GM21515 (cell line): ENCODE measurements around the gene HMGA1.
A peak's percentile ranks its signal among the peaks of the same experiment; 100 is the strongest.

Experiments used
- ATAC-seq: cut with Tn5 transposase; IDR thresholded peaks from one replicate; pipeline ENCODE4 v1.9.1; 2021; ENCODE audit not compliant: unreplicated experiment

The HMGA1 gene

DNA sequence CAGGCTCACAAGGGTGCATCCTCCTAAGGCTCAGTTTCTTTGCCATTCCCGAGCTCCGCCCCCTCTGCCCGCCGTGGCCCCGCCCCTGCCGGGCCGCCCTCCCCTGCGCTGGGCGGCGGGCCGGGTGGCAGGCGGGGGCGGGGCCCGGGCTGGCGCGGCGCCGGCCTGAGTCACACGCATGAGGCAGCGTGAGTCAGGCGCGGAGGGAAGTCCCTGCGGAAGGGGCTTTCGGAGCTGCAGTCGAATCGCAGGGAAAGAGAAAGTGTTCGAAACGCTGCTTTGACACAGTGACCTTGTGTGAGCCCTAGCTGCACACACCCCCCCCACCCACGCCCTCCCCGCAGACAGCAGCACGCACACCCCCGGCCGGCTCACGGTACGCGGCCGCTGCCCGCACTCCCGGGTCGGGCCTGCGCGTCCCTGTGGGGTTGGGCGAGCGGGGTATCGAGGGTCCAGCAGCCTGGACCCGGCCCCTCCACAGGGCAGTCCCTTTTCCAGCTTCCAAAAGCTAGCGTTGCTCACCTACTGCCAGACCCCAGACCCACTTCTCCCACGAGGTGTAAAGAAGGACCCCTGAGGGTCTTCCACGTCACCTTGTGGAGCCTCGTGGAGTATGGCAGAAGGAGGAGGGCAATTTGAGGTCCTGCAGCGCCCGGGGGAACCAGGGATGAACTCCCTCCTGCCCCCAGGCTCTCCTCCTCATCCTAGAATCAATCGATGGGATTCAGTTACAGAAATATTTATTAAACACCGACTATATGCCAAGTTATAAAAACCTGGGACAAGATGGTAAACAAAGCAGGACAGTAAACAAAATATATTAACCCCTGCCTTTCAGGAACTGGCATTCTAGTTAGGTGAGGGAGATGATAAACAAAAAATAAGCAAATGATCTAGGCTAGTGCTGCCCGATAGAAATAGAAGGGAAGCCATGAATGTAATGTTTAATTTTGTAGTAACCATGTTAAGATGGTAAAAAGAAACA is 12.4 kb upstream of the HMGA1 start:
- peak; percentile 65 for ATAC-seq

DNA sequence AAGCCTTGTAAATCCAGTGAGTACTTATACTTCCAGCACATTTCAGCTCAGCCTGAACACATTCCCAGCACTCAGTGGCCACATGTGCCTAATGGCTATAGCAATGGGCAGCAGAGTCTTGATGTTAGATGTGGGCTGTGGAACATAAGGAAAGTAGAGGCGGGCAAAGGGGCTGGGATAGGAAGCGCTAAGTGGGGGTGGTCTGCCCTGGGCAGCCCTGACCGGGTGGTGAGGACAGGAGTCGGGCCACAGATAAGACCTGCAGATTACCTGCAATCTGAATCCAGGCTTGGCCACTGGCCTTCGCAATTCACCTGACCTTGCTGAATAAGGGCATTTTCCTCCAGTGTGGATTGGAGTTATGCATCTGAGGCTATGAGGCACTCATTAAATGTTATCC is 11.1 kb upstream of the HMGA1 start:
- ATAC-seq: no peak

DNA sequence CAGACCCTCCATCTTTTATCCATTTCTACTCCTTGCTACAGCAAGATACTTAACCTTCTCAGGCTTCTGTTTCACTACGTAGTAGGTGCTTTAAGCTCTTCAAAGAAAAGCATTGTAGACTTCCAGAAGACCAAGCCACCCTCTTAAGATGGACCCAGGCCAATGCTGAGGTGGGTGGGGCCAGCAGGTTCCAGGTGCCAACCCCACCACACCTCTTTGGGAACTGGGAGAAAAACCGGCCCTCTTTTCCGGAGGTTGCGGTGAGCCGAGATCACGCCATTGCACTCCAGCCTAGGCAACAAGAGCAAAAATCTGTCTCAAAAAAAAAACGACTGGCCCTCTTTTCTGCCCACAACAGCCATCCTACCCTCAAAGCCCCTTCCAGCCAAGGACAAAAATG is 10.6 kb upstream of the HMGA1 start:
- ATAC-seq: no peak

DNA sequence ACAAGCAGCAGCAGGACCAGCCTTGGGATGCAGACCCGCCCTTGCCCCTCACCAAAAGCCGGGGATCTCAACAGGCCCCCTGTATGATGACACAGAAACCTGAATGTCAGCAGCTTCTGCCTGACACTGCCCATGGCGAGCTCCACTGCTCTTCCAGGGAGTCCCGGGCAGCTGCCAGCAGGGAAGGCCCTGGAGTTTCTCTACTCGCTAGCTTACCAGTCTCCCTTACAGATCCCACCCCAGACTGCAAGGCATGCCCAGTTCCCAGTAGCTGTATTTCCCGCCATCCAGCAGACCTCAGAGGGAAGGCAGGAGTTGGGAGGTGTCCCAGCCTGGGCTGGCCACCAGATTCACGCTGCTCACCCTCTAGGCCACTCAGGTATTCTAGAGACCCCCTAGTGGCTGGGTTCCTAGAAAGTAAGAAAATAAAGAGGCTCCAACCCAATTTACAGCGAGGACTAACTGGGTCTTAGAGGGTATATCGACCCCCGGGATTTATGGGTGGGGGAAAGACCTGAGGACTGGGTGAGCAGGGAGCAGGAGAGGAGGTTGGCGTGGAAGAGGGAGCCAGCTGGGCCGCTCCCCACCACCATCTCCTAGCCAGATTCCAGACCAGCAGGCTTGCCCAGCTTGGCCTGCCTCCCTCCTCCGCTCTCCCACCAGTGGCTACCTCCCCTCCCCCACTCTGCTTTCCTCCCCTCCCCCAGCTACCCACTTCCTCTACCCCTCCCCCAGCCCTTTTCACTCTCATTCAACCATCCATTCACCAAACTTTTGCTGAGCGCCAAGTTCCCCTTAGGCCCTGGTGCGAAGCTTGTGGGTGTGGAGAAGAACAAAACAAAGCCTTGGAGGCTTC is 9.7 kb upstream of the HMGA1 start:
- ATAC-seq: no peak

DNA sequence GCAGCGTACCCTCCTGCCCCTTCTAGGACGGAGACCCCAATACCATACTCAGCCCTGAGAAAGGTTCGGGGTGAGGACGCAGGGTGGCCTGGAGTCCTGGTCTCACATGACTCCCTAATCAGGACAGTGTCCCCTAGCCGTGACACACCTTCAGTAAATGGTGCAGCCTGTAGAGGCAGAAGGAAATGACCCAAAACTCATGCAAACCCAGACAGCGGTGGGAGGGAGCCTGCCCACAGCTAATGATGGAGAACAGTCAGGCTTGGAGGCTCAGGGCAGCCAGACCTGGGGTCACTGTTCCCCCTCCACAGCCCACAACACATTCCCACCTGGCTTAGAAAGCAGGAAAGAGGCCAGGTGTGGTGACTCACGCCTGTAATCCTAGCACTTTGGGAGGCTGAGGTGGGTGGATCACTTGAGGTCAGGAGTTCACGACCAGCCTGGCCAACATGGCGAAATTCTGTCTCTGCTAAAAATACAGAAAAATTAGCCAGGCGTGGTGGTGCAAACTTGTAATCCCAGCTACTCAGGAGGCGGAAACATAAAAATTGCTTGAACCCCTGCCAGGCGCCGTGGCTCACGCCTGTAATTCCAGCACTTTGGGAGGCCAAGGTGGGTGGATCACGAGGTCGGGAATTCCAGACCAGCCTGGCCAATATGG is 8.8 kb upstream of the HMGA1 start:
- ATAC-seq: no peak

DNA sequence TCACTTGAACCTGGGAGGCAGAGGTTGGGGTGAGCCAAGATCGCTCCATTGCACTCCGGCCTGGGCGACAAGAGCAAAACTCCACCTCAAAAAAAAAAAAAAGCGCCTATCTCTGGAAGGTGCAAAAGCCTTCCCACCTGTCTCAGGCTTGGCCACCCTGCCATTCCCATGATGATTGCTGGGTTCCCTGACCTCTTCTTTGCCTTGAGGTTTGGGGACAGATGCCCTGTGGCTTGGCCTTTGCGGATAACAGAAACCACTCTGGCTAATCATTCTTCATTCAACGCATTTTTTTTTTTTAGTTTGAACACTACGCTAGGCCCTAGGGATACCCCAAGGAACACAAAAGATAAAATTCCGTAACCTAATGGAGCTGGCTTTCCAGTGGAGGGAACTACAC is 6.8 kb upstream of the HMGA1 start:
- no peak for ATAC-seq

DNA sequence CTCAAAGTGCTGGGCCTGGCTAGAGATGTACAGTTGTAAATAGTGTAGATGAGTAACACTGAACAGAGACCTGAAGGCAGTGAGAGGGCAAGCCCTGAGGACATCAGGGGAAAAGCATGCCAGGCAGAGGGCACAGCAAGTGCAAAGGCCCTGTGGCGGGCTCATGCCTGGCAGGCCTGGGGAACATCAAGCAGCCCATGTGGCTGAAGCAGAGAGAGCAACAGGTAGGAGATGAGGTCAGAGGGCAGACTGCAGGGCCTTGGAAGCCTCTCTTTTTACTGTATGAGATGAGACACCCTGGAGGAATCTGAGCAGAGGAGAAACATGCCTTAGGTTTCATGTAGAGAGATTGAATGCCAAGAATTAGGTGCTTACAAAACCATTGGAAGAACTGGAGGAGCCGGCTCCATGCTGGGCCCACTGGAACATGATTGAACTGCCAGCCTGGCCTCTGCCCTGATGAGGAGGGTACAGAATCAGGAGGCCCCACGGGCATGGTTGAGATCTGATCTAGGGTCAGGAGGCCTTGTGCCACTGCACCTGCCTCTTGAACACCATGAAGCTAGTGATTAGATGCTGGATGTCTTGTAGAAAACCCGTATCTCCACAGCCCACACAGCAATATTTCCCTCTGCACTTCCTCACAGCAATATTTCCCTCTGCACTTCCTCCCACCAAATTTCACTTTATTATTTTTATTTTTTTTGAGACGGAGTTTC is 5.9 kb upstream of the HMGA1 start:
- ATAC-seq: no peak

DNA sequence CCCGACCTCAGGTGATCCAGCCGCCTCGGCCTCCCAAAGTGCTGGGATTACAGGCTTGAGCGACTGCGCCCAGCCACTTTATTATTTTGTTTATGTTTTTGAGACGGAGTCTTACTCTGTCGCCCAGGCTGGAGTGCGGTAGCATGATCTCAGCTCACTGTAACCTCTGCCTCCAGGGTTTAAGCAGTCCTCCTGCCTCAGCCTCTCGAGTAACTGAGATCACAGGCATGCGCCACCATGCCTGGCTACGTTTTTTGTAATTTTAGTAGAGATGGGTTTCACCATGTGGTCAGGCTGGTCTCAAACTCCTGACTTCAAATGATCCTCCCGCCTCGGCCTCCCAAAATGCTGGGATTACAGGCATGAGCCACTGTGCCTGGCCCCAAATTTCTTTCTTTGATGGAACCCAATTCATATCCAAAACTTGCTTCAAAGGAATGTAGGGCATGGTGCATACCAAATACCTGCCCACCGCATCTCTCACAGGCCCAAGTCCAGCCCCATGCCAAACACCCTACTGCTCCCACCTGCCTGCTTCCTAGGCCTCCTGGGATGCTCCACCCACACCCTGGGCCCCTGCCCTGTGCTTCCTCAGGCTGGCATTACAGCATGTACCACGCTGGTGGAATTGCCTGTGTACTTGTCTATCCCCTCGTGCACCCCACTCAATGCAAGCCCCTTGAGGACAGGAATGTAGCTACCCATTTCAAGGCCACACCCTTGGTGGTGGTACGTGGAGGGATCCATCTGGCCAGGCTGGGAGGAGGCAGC is 4.9 kb upstream of the HMGA1 start:
- ATAC-seq: no peak

DNA sequence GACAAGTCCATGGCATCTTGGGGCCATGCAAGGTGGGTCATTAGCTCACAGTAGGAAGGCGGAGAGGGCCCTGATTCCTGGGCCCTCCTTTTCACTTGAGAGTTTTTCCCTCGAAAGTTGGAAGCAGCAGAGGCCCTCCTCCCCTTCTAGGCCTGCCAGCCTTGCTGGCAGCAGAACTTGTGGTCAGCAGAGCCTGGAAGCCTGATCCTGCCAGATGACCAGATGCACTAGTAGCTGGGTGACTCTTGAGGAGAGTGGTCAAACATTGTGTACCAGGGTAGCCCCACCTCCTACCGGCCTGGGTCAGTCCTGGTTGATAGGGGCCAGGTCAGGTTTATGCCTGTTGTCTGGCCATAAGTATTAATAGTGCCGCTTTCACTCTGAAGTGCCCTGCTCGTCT is 3.8 kb upstream of the HMGA1 start:
- ATAC-seq: no peak

DNA sequence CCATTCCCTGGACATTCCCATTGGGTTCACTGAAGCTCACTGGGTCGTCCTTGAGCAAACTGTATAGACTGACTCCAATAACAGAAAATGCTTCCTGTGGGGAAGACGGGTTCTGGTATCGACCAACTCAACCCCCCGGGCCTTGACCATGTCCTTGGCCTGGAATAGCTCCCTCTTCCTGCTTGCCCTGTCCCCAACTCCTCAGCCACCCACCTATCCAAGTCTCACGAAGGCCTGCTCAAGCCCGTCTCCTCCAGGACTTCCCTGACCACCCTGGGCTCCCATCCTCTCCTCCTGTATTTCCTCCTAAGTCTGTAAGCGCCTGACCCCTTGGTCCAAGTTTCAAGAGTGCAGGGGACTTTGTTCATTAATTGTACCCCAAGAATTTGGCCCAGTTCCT is 2.8 kb upstream of the HMGA1 start:
- ATAC-seq: no peak

DNA sequence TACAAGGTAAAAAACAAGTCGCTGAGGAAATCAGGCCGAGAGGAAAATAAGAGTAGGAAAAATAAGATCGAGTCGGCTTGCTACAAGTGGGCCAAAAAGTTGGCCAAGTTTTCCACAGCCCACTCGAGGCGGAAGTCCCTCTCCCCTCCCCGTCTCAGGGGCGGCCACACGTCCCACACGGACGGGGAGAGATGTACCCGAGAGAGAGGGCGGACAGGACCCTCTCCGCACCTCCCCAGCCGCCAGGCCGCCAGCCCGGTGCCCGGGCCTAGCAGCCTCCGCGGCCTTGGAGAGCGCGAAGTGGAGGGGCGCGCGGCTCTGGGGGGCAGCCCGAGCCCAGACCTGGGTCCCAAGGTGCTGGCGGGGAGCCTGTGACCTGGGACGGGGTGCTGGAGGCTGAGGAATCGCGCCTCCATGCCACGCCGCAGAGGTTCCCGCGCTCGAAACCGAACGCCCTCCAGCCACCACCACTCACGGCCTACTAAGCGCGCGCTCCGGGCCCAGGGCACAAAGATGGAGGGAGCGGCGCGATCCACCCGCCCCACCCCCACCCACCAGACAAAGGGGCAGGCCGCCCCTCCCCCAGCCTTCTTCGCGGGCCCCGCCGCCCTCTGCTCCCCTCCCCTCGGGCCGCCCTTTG is 1.9 kb upstream of the HMGA1 start:
- ATAC-seq: no peak

DNA sequence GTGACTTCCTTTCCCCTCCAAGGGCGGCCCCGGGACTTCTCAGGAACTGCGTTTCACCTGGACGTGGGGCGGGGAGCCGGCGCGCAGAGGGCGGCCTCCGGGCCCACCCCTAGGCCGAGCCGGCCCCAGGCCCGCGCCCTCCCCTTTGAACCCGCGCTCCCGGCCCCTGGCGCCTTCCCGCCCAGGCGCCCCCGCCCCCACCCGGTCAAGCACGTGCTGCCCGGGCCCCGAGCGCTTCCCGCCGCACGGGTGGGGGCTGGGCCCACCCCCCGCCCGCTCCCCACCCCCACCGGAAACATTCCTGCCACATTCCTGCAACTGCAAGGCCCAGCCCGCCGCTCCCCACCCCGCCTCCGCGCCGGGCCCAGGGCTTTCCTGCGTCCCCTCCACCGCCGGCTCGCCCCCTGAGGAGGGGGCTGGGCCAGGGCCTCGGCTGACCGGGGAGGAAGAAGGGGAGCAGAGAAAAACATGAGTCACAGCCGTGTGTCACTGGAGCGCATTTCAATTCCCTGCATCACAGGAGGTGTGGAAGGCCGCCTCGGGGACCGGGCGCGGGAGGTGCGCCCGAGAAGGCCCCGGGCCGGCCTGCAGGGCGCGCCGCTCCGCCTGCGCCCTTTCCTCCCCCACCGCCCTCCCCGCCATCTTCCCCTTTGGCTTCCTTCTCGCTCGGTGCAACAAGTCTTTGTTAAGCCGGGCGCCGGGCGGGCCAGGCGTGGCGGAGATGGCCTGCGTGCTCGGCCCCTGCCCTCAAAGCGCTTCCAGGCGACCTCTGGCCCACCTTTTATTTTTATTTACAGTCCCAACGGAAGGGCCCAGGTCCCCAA is 1.2 kb upstream of the HMGA1 start:
- ATAC-seq: peak; percentile 3

DNA sequence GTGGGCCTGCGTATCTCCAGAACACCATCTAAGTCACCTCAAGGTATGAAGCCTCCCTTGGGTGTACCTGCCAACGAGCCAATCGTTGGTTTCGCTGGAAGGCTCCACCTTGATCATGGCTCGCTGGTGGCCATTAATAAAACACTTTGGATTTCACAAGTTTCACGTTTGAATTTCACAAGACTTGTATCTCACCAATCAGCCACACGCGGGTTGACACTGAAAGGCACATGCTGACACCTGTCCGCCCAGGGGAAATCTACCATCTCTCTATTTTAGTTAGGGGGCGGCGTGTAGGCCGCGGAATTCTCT is 586 bp upstream of the HMGA1 start:
- ATAC-seq: peak; percentile 4

DNA sequence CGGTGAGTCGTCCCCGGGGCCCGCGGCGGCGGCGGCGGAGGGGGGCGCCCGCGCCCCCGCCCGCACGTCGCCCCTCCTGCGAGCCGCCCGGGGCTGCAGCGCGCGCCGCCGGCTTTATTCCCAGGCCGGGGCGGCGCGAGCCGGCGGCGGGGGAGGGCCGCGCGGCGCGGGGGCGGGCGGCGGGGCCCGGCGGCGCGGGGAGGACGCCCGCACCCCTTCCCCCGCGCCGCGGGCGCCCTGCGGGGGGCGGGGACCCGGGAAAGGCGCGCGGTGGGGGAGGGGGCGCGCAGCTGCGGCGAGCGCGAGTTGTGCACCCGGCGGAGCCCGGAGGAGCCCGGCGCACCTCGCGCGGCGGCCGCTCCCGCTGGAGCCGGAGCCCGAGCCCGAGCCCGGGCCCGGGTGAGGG is 646 bp downstream of the HMGA1 start:
- ATAC-seq: no peak

DNA sequence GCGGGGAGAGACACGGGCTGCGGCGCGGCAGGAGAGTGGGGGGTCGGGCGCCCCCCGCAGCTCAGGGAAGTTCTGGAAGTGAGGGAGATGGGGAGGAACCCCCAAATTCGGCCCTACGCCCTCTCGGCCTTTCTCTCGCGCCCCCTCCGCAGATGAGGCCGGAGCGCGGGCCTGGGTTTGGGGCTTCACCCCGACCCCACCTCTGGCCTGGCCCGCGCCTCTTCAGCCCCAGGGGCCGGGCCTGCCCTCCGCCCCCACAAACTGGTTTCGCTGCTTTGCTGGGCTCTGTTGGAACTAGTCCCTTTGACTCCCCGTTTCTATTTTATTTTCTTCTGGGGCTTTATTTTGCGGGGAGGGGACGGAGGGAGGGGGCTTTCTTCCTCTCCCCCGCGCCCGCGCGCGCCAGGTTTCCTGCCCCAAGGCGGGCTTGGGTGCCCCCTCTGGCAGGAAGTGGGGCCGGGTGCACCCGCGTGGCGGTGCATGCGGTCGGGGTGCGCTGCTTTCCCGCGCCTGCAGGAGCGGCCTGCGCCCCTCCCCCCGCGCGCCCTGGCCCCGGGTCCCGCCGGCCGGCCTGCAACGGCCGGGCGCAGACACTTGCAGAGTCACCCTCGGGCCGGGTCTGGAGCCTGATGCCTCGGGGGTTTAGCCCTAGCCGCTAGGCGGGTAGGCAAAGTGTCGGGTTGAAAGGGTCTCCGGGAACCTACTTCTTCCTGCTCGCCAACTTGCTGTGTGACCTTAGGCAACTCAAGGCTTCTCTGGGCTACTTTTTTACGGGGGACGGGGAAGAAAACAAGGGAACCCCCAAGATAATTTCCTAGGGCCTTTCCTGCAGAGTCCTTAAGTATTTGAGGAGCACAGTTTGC is 1.3 kb downstream of the HMGA1 start:
- ATAC-seq: no peak

DNA sequence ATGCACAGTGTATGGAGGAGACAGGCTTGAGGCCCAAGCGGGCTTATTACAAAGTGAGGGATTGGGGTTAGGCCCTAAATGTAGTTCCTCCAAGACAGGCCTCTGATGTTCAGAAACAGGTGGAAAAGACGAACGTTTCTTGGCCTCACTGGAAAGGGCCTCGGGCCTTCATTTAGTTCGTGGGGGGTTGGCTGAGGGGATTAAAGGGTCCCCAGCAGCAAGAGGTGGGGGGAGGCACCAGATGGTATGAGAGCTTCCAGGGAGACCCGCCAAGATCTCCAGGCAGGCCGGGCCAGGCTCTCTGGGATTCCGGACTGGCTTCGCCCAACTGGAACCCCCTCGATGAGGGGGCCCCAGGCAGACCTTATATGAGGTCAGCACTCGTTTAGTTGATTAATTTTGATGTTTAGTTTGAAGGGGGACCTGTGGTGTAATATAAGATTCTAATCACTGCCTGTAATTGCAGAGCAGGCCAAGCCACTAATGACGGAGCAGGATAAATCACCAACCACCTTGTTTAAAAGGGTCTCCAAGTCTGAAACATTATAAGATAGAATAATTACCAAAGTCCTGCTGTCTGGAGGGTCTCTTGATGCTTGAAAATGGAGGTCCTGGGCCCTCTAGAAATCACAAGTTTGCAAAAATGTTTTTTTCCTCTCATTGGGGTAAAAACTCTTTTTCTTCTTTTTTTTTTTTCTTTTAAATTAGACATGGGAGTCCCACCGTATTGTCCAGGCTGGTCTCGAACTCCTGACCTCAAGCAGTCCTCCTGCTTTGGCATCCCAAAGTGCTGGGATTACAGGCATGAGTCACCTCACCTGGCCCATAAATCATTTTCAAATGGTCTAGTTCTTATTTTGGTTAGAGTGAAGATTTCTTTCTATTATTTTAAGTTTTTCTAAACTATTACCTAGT is 2.2 kb downstream of the HMGA1 start:
- ATAC-seq: no peak

DNA sequence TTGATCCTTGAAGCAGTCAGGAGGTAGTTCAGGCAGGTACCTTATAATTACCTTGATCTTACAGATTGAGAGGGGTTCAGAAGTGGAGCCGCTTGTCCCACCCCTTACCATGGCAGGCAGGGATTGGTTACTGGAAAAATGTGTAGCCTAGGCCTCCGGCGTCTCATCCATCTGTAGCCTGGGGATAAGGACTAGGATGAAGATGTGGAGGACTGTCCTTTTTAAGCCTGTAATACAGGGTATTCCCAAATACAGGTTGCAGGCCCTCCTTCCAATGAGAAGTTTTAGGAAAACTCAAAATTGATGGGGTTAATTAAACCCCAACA is 2.8 kb downstream of the HMGA1 start:
- no peak for ATAC-seq
